Keratinocyte (primary cell): ENCODE data around the gene NR2F1. TPM values are rescaled to one million over a fixed set of nuclear protein-coding genes. Genes with fewer than 3 reads are reported as not detected.

Experiments
- DNase-seq: peaks from one replicate; pipeline ENCODE4 v3.0.0-alpha.2; 2011; ENCODE audit warnings: low read depth, missing footprints, low spot score
- FAIRE-seq: peaks from 2 replicates; lab custom pipeline; 2011; peaks lifted over from hg19 to GRCh38; lab: Jason Lieb, UNC
- H2AFZ ChIP-seq: 2 replicates; pipeline ENCODE4 v1.6.0; 2012; ENCODE audit warnings: low read length, control low read depth, inconsistent platforms; ENCODE audit not compliant: control insufficient read depth
- H3K27ac ChIP-seq: 2 replicates; pipeline ENCODE4 v1.5.1; 2011; ENCODE audit warnings: low read length; ENCODE audit not compliant: control insufficient read depth, insufficient read depth
- H3K27me3 ChIP-seq: 3 replicates; pipeline ENCODE4 v1.6.0; 2011; ENCODE audit warnings: low read length; ENCODE audit not compliant: control insufficient read depth, insufficient read depth; ENCODE audit errors: extremely low read depth
- H3K36me3 ChIP-seq, 2 experiments: 2 replicates in 1 of 2; 3 replicates in 1 of 2; pipeline ENCODE4 v1.5.1; 2011; ENCODE audit warnings: low read length in 2 of 2, mild to moderate bottlenecking in 1 of 2; ENCODE audit not compliant: control insufficient read depth in 2 of 2, insufficient read depth in 2 of 2; ENCODE audit errors: extremely low read depth in 1 of 2
- H3K4me1 ChIP-seq: 3 replicates; pipeline ENCODE4 v1.5.1; 2011; ENCODE audit warnings: low read length; ENCODE audit not compliant: control insufficient read depth, insufficient read depth; ENCODE audit errors: extremely low read depth
- H3K4me2 ChIP-seq: 3 replicates; pipeline ENCODE4 v1.6.0; 2011; ENCODE audit warnings: low read depth, low read length; ENCODE audit not compliant: control insufficient read depth, insufficient read depth; ENCODE audit errors: extremely low read depth
- H3K4me3 ChIP-seq, 3 experiments: fragments of 200-600 bp in 1 of 3; sonication (generic) in 1 of 3; 2 replicates in 2 of 3; 3 replicates in 1 of 3; pipeline ENCODE4 v1.5.1; 2011 to 2016; ENCODE audit warnings: low read length in 3 of 3, mild to moderate bottlenecking in 3 of 3, control low read depth in 2 of 3, inconsistent platforms in 1 of 3, low read depth in 1 of 3, mixed read lengths in 1 of 3, mixed run types in 1 of 3, moderate library complexity in 1 of 3; ENCODE audit not compliant: control insufficient read depth in 2 of 3, insufficient read depth in 2 of 3; ENCODE audit errors: extremely low read depth in 1 of 3
- H3K79me2 ChIP-seq: 2 replicates; pipeline ENCODE4 v1.6.0; 2012; ENCODE audit warnings: low read length; ENCODE audit not compliant: control insufficient read depth, insufficient read depth
- H3K9ac ChIP-seq: 3 replicates; pipeline ENCODE4 v1.6.0; 2011; ENCODE audit warnings: low read length; ENCODE audit not compliant: control insufficient read depth, insufficient read depth; ENCODE audit errors: extremely low read depth
- H3K9me1 ChIP-seq: 3 replicates; pipeline ENCODE4 v1.6.0; 2011; ENCODE audit warnings: low read length; ENCODE audit not compliant: control insufficient read depth, insufficient read depth; ENCODE audit errors: extremely low read depth
- H3K9me3 ChIP-seq: 2 replicates; pipeline ENCODE4 v1.5.1; 2012; ENCODE audit warnings: low read depth, low read length; ENCODE audit not compliant: control insufficient read depth
- H4K20me1 ChIP-seq: 3 replicates; pipeline ENCODE4 v1.6.0; 2011; ENCODE audit warnings: low read length; ENCODE audit not compliant: control insufficient read depth, insufficient read depth; ENCODE audit errors: extremely low read depth
- CTCF ChIP-seq, 3 experiments: IDR thresholded peaks in 1 of 3; conservative IDR thresholded peaks in 1 of 3; optimal IDR thresholded peaks in 1 of 3; 2 replicates in 2 of 3; 3 replicates in 1 of 3; pipeline versions ENCODE3 to v1.5.1; 2011; ENCODE audit warnings: low read length in 3 of 3, mild to moderate bottlenecking in 3 of 3, moderate library complexity in 2 of 3, control low read depth in 1 of 3, inconsistent platforms in 1 of 3; ENCODE audit not compliant: insufficient read depth in 2 of 3; ENCODE audit errors: extremely low read depth in 1 of 3
- EZH2 ChIP-seq: IDR thresholded peaks from one replicate; pipeline ENCODE4 v1.6.1; 2012; ENCODE audit warnings: inconsistent platforms, mild to moderate bottlenecking, low read length, moderate library complexity
- dilution Hi-C: fragments of 300-500 bp; cut with MboI; formaldehyde crosslinking; loops from one replicate; pipeline ENCODE4 v1.7.0; 2020; ENCODE audit warnings: low sequenced_read_pairs; ENCODE audit not compliant: extremely low pct_ligation_motif_present
- polyA plus RNA-seq, 5 experiments: library from polyadenylated mRNA; depleted of rRNA in 3 of 5; stranded (reverse) in 3 of 5; stranded (forward) in 1 of 5; unstranded in 1 of 5; fragments of >200 nt; gene quantifications; 1 replicate in 1 of 5; 2 replicates in 3 of 5; 3 replicates in 1 of 5; pipeline versions ENCODE4 v1.2.1 to v1.2.3, GENCODE V29; 2011 to 2012; ENCODE audit warnings: missing spikeins in 2 of 5, low read depth in 1 of 5, low replicate concordance in 1 of 5

Gene NR2F1
- polyA plus RNA-seq, 1 donor (not counting 4 experiments of a cell fraction or from before 2014, with no cell fraction given), result not detected

DNA sequence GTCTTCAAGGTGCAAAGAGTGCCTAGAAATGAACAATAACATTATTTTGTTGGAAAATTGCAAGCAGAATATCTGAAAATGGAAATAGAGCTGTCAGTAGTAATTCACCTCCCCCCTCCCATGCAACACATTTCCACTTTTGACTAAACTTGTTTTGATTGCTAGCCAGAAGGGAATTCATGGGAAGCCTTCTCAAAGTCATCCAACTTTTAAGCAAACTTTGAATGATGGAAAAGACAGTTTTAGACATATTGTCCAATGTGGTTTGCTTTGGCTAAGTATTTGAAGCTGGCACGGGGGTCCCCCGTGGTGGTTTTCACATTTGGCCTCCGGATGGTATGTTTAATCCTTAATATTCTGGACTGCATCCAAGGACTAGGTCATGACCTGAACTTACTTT lies 7.5 kb downstream of the NR2F1 start:
- no peak overlapping the region for H3K4me2 ChIP-seq
- no peaks in the 10 kb centered on the region for H3K36me3 ChIP-seq
- H3K4me1 ChIP-seq, result no peaks in the 10 kb centered on the region
- DNase-seq (no peak), FAIRE-seq (no peak)
- no peak overlapping the region for H2AFZ ChIP-seq
- no peak overlapping the region for H3K9ac ChIP-seq
- H3K9me3 ChIP-seq, result peaks cover 15% of the 10 kb centered on the region
- dilution Hi-C loops, result no loop called here
- H3K9me1 ChIP-seq, result no peaks in the 10 kb centered on the region
- no peak overlapping the region for H3K4me3 ChIP-seq
- H3K79me2 ChIP-seq, result no peaks in the 10 kb centered on the region
- no peak for TF ChIP-seq CTCF (optimal IDR thresholded peaks at IDR 0.05 in 1 of 3, IDR thresholded peaks at IDR 0.05 in 1 of 3, conservative IDR thresholded peaks at IDR 0.05 in 1 of 3; ENCODE audit: extremely low read depth in 1 of 3, insufficient read depth in 2 of 3, low read length in 3 of 3)
- no peak for TF ChIP-seq EZH2
- H3K27ac ChIP-seq, result no peak overlapping the region
- H3K27me3 ChIP-seq, result peaks cover 72% of the 10 kb centered on the region
- no peaks in the 10 kb centered on the region for H4K20me1 ChIP-seq

DNA sequence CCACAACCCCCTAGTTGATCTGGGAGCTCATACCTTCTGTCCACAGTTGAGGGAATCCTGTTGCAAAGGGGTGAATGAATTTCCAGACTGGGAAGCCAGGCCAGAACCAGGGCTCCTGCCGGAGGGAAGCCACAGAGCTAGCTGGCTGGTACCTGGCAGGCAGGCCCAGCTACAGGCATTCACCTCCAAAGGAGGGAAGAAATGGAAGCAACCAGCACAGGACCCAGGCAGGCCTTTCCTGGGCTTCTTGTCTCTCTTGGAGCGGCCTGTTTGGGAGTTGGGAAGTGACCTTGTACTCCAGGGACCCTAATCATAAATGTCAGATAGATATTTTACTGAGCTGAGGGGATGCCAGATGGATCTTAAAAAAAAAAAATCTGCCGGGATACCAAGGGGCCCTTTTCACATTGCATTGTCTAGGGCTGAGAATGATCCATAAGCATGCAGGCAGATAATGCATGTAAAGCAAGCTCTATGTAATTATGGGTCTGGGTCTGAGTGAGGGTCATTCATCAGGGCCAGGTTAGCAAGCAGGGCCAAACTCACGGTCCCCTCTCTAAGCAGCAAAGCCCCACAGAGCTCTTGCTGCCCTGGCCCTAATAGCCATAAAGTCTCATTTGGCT lies 8.4 kb downstream of the NR2F1 start:
- H2AFZ ChIP-seq, result no peak overlapping the region
- H4K20me1 ChIP-seq, result no peaks in the 10 kb centered on the region
- TF ChIP-seq EZH2, result no peak
- TF ChIP-seq CTCF (optimal IDR thresholded peaks at IDR 0.05 in 1 of 3, IDR thresholded peaks at IDR 0.05 in 1 of 3, conservative IDR thresholded peaks at IDR 0.05 in 1 of 3; ENCODE audit: extremely low read depth in 1 of 3, insufficient read depth in 2 of 3, low read length in 3 of 3), result no peak
- H3K4me3 ChIP-seq, result no peak overlapping the region
- no peaks in the 10 kb centered on the region for H3K9me1 ChIP-seq
- no peak for FAIRE-seq
- H3K79me2 ChIP-seq, result no peaks in the 10 kb centered on the region
- dilution Hi-C loops, result no loop called here
- no peak overlapping the region for H3K9ac ChIP-seq
- no peak overlapping the region for H3K4me2 ChIP-seq
- no peaks in the 10 kb centered on the region for H3K36me3 ChIP-seq
- H3K27ac ChIP-seq, result no peak overlapping the region
- no peaks in the 10 kb centered on the region for H3K4me1 ChIP-seq
- no peak for DNase-seq
- H3K27me3 ChIP-seq, result peaks cover 72% of the 10 kb centered on the region
- peaks cover 19% of the 10 kb centered on the region for H3K9me3 ChIP-seq
